ENCODE measurements around the gene RBFOX1.

The RBFOX1 gene

GRCh38 chr16:7713244-7713643 is 380.6 kb downstream of the RBFOX1 start:
- Mint-ChIP-seq H3K27ac (no peak overlapping the region), H3K4me1 (peaks cover 24% of the 10 kb centered on the region), H3K36me3 (ENCODE audit: low read depth) (no peaks in the 10 kb centered on the region), H3K27me3 (ENCODE audit: low read depth, poor library complexity) (peaks cover 3% of the 10 kb centered on the region), H3K9me3 (peaks cover 7% of the 10 kb centered on the region), H3K4me3 (no peak overlapping the region)
- no peak for DNase-seq
- no peak for TF ChIP-seq CTCF (IDR thresholded peaks at IDR 0.05)

- peaks cover 24% of the 10 kb centered on the region for H3K4me1 Mint-ChIP-seq
- H3K27ac Mint-ChIP-seq: no peak overlapping the region
- no peaks in the 10 kb centered on the region for H3K9me3 Mint-ChIP-seq
- no peak for TF ChIP-seq CTCF (IDR thresholded peaks at IDR 0.05)
- DNase-seq: no peak
- H3K36me3 Mint-ChIP-seq (ENCODE audit: low read depth): no peaks in the 10 kb centered on the region
- H3K4me3 Mint-ChIP-seq: no peak overlapping the region
- H3K27me3 Mint-ChIP-seq (ENCODE audit: low read depth, poor library complexity): peaks cover 3% of the 10 kb centered on the region
Observed at GRCh38 chr16:7714775-7715174, 382.1 kb downstream of the RBFOX1 start.

GRCh38 chr16:7716660-7717550 is 384.3 kb downstream of the RBFOX1 start:
- no peak overlapping the region for H3K27ac Mint-ChIP-seq
- peaks cover 8% of the 10 kb centered on the region for H3K27me3 Mint-ChIP-seq (ENCODE audit: low read depth, poor library complexity)
- TF ChIP-seq CTCF (IDR thresholded peaks at IDR 0.05): no peak
- no peak overlapping the region for H3K4me3 Mint-ChIP-seq
- H3K36me3 Mint-ChIP-seq (ENCODE audit: low read depth): no peaks in the 10 kb centered on the region
- no peak for DNase-seq
- no peaks in the 10 kb centered on the region for H3K9me3 Mint-ChIP-seq
- peaks cover 16% of the 10 kb centered on the region for H3K4me1 Mint-ChIP-seq

GRCh38 chr16:7722761-7723160 is 390.1 kb downstream of the RBFOX1 start:
- H3K27me3 Mint-ChIP-seq (ENCODE audit: low read depth, poor library complexity): peaks cover 5% of the 10 kb centered on the region
- no peaks in the 10 kb centered on the region for H3K9me3 Mint-ChIP-seq
- H3K27ac Mint-ChIP-seq: no peak overlapping the region
- H3K36me3 Mint-ChIP-seq (ENCODE audit: low read depth): no peaks in the 10 kb centered on the region
- H3K4me3 Mint-ChIP-seq: no peak overlapping the region
- DNase-seq: no peak
- H3K4me1 Mint-ChIP-seq: no peaks in the 10 kb centered on the region
- TF ChIP-seq CTCF (IDR thresholded peaks at IDR 0.05): no peak

GRCh38 chr16:7731141-7731540 is 398.5 kb downstream of the RBFOX1 start:
- no peaks in the 10 kb centered on the region for H3K36me3 Mint-ChIP-seq (ENCODE audit: low read depth)
- no peak overlapping the region for H3K4me3 Mint-ChIP-seq
- no peak for DNase-seq
- no peaks in the 10 kb centered on the region for H3K9me3 Mint-ChIP-seq
- H3K27ac Mint-ChIP-seq: no peak overlapping the region
- no peaks in the 10 kb centered on the region for H3K4me1 Mint-ChIP-seq
- TF ChIP-seq CTCF (IDR thresholded peaks at IDR 0.05): no peak
- no peaks in the 10 kb centered on the region for H3K27me3 Mint-ChIP-seq (ENCODE audit: low read depth, poor library complexity)

- Mint-ChIP-seq H3K36me3 (ENCODE audit: low read depth) (no peaks in the 10 kb centered on the region), H3K4me1 (no peaks in the 10 kb centered on the region), H3K9me3 (peaks cover 11% of the 10 kb centered on the region), H3K4me3 (no peak overlapping the region), H3K27me3 (ENCODE audit: low read depth, poor library complexity) (no peaks in the 10 kb centered on the region), H3K27ac (no peak overlapping the region)
- DNase-seq: no peak
- no peak for TF ChIP-seq CTCF (IDR thresholded peaks at IDR 0.05)
Observed at GRCh38 chr16:7736138-7736665, 403.6 kb downstream of the RBFOX1 start.

All from nephron progenitor cell (in vitro differentiated cells).